H1 (cell line): ENCODE results near the gene ACSL3. TPM values are rescaled to one million over a fixed set of nuclear protein-coding genes. Genes with fewer than 3 reads are reported as not detected.

ENCODE experiments used
- CTCF ChIA-PET: fragments of 300-600 bp; sonication (Branson Sonifier 250); formaldehyde crosslinking; loops from one replicate; lab custom pipeline; 2021; ENCODE audit not compliant: partially characterized antibody; lab: Charles Lee
- POLR2A ChIA-PET: fragments of 300-600 bp; sonication (Branson Sonifier 250); formaldehyde crosslinking; loops from one replicate; lab custom pipeline; 2021; ENCODE audit warnings: inconsistent platforms; ENCODE audit not compliant: partially characterized antibody; lab: Charles Lee
- DNase-seq, 2 experiments: peaks; one replicate each; pipeline versions ENCODE4 v3.0.0 to v3.0.0-alpha.2; 2010 to 2022; ENCODE audit warnings: low spot score in 2 of 2, low read depth in 1 of 2, mixed read lengths in 1 of 2
- FAIRE-seq: peaks from 2 replicates; lab custom pipeline; 2011; peaks lifted over from hg19 to GRCh38; lab: Jason Lieb, UNC
- H2AFZ ChIP-seq: 2 replicates; pipeline ENCODE4 v1.8.1; 2012; ENCODE audit warnings: low read length, inconsistent platforms
- H2AK5ac ChIP-seq: 2 replicates; pipeline ENCODE4 v1.6.1; 2013; ENCODE audit warnings: low read depth, low read length
- H2BK120ac ChIP-seq: replicated peaks from 2 replicates; pipeline ENCODE3; 2013; ENCODE audit warnings: low read depth, low read length, inconsistent platforms
- H2BK12ac ChIP-seq: 2 replicates; pipeline ENCODE4 v1.6.1; 2013; ENCODE audit warnings: low read depth, low read length
- H2BK15ac ChIP-seq: 2 replicates; pipeline ENCODE4 v1.6.1; 2013; ENCODE audit warnings: low read length
- H2BK20ac ChIP-seq: 2 replicates; pipeline ENCODE4 v1.6.1; 2013; ENCODE audit warnings: low read length
- H2BK5ac ChIP-seq: 2 replicates; pipeline ENCODE4 v1.6.1; 2013; ENCODE audit warnings: low read depth, low read length
- H3K14ac ChIP-seq: 2 replicates; pipeline ENCODE4 v1.6.1; 2013; ENCODE audit warnings: inconsistent platforms; ENCODE audit not compliant: insufficient read length
- H3K18ac ChIP-seq: 2 replicates; pipeline ENCODE4 v1.6.1; 2013; ENCODE audit warnings: low read length; ENCODE audit errors: extremely low read depth
- H3K23ac ChIP-seq: 2 replicates; pipeline ENCODE4 v1.6.1; 2013; ENCODE audit warnings: inconsistent platforms; ENCODE audit not compliant: insufficient read length
- H3K23me2 ChIP-seq: 2 replicates; pipeline ENCODE4 v1.6.1; 2013; ENCODE audit warnings: low read depth, low read length
- H3K27ac ChIP-seq: 2 replicates; pipeline ENCODE4 v1.6.1; 2011; ENCODE audit warnings: low read depth, low read length, inconsistent platforms
- H3K27me3 ChIP-seq, 4 experiments: replicated peaks in 1 of 4; 1 replicate in 1 of 4; 2 replicates in 3 of 4; pipeline versions ENCODE4 v1.6.1 to v1.8.1; 2011 to 2013; ENCODE audit warnings: low read length in 3 of 4, mild to moderate bottlenecking in 3 of 4, inconsistent platforms in 2 of 4, mixed read lengths in 2 of 4, moderate library complexity in 1 of 4; ENCODE audit not compliant: control insufficient read depth in 3 of 4, insufficient read depth in 3 of 4; ENCODE audit errors: extremely low read depth in 1 of 4
- H3K36me3 ChIP-seq, 4 experiments: 2 replicates each; pipeline versions ENCODE4 v1.6.1 to v1.8.1; 2011 to 2013; ENCODE audit warnings: mild to moderate bottlenecking in 4 of 4, low read length in 3 of 4, moderate library complexity in 2 of 4, control low read depth in 1 of 4, inconsistent platforms in 1 of 4; ENCODE audit not compliant: insufficient read depth in 4 of 4, control insufficient read depth in 2 of 4
- H3K4ac ChIP-seq: replicated peaks from 2 replicates; pipeline ENCODE3; 2013; ENCODE audit warnings: low read length, low read depth, mixed read lengths, inconsistent platforms; ENCODE audit not compliant: insufficient read length
- H3K4me1 ChIP-seq, 4 experiments: replicated peaks in 1 of 4; 1 replicate in 1 of 4; 2 replicates in 3 of 4; pipeline versions ENCODE4 v1.6.1 to v1.8.1; 2011 to 2013; ENCODE audit warnings: low read length in 3 of 4, inconsistent platforms in 2 of 4, mixed read lengths in 1 of 4; ENCODE audit not compliant: insufficient read depth in 4 of 4, control insufficient read depth in 3 of 4
- H3K4me2 ChIP-seq, 2 experiments: 2 replicates each; pipeline versions ENCODE4 v1.6.1 to v1.8.1; 2011 to 2013; ENCODE audit warnings: low read depth in 2 of 2, low read length in 2 of 2, control low read depth in 1 of 2, inconsistent platforms in 1 of 2, mild to moderate bottlenecking in 1 of 2; ENCODE audit not compliant: insufficient read depth in 1 of 2
- H3K4me3 ChIP-seq, 4 experiments: fragments of 200-600, 300-600 bp in 1 of 4; sonication (generic), shearing (Covaris generic), sonication (Bioruptor Twin) in 1 of 4; 2 replicates each; pipeline versions ENCODE4 v1.5.1 to v1.8.1; 2011 to 2016; ENCODE audit warnings: low read length in 4 of 4, low read depth in 3 of 4, control low read depth in 2 of 4, inconsistent platforms in 2 of 4, mild to moderate bottlenecking in 2 of 4, mixed read lengths in 1 of 4, moderate library complexity in 1 of 4; ENCODE audit not compliant: insufficient read depth in 2 of 4; ENCODE audit errors: extremely low read depth in 1 of 4
- H3K56ac ChIP-seq: replicated peaks from 2 replicates; pipeline ENCODE3; 2013; ENCODE audit warnings: low read depth, mild to moderate bottlenecking, mixed read lengths, low read length, inconsistent platforms; ENCODE audit not compliant: insufficient read length
- H3K79me1 ChIP-seq: 2 replicates; pipeline ENCODE4 v1.6.1; 2013; ENCODE audit warnings: low read depth, low read length, control low read depth
- H3K79me2 ChIP-seq, 2 experiments: 2 replicates each; pipeline versions ENCODE4 v1.6.1 to v1.8.1; 2012 to 2013; ENCODE audit warnings: low read length in 2 of 2, mild to moderate bottlenecking in 2 of 2, inconsistent platforms in 1 of 2; ENCODE audit not compliant: insufficient read depth in 2 of 2, control insufficient read depth in 1 of 2
- H3K9ac ChIP-seq, 4 experiments: replicated peaks in 1 of 4; 1 replicate in 1 of 4; 2 replicates in 3 of 4; pipeline versions ENCODE4 v1.6.1 to v1.8.1; 2011 to 2013; ENCODE audit warnings: low read depth in 3 of 4, low read length in 3 of 4, control low read depth in 2 of 4, mild to moderate bottlenecking in 2 of 4, moderate library complexity in 2 of 4, inconsistent platforms in 1 of 4; ENCODE audit errors: extremely low read depth in 1 of 4
- H3K9me3 ChIP-seq, 2 experiments: 2 replicates each; pipeline versions ENCODE4 v1.6.1 to v1.8.1; 2012 to 2013; ENCODE audit warnings: mild to moderate bottlenecking in 2 of 2, moderate library complexity in 2 of 2, control low read depth in 1 of 2, inconsistent platforms in 1 of 2, low read depth in 1 of 2, low read length in 1 of 2, mixed read lengths in 1 of 2; ENCODE audit not compliant: insufficient read depth in 2 of 2
- H4K20me1 ChIP-seq, 2 experiments: replicated peaks in 1 of 2; 2 replicates each; pipeline versions ENCODE3 to v1.8.1; 2011 to 2013; ENCODE audit warnings: inconsistent platforms in 2 of 2, low read length in 2 of 2, mild to moderate bottlenecking in 1 of 2; ENCODE audit not compliant: insufficient read depth in 2 of 2, control insufficient read depth in 1 of 2
- H4K5ac ChIP-seq: 2 replicates; pipeline ENCODE4 v1.6.1; 2013; ENCODE audit warnings: low read length, low read depth, mixed read lengths, inconsistent platforms; ENCODE audit not compliant: insufficient read length
- H4K8ac ChIP-seq: 2 replicates; pipeline ENCODE4 v1.8.0; 2013; ENCODE audit warnings: mild to moderate bottlenecking, moderate library complexity, low read length, inconsistent platforms; ENCODE audit not compliant: insufficient read depth; ENCODE audit errors: extremely low read depth
- H4K91ac ChIP-seq: replicated peaks from 2 replicates; pipeline ENCODE3; 2013; ENCODE audit warnings: low read length, mixed read lengths, inconsistent platforms; ENCODE audit not compliant: insufficient read length
- KDM1A ChIP-seq: fragments of 200-600, 300-600 bp; sonication (generic); IDR thresholded peaks from 2 replicates; pipeline ENCODE4 v1.7.1; 2016; ENCODE audit warnings: mild to moderate bottlenecking, low read length, borderline replicate concordance
- SP4 ChIP-seq: IDR thresholded peaks from 2 replicates; pipeline ENCODE4 v1.6.1; 2012; ENCODE audit warnings: low read length, inconsistent platforms
- TEAD4 ChIP-seq: IDR thresholded peaks from 2 replicates; pipeline ENCODE4 v1.6.1; 2012; ENCODE audit warnings: low read depth, low read length, inconsistent platforms, mixed read lengths
- WGBS, 2 experiments: shearing (Covaris generic) in 1 of 2; methylation state at CpG; one replicate each; pipeline versions ENCODE4 v1.1.6 to v1.1.7; 2013 to 2015; ENCODE audit warnings: low lambda C conversion rate in 2 of 2, mixed read lengths in 2 of 2, inconsistent platforms in 1 of 2, low coverage in 1 of 2, missing lambda C conversion rate in 1 of 2; ENCODE audit not compliant: insufficient replicate concordance in 2 of 2, insufficient coverage in 1 of 2, insufficient read length in 1 of 2; ENCODE audit errors: extremely low coverage in 1 of 2, missing lambda C conversion rate in 1 of 2; 5-methylcytosine and 5-hydroxymethylcytosine counted together
- polyA plus RNA-seq, 7 experiments: library from polyadenylated mRNA; depleted of rRNA in 3 of 7; stranded (reverse) in 5 of 7; unstranded in 2 of 7; fragments of >200 nt in 5 of 7; fragments of 200-250 nt in 2 of 7; gene quantifications; 1 replicate in 5 of 7; 2 replicates in 1 of 7; 4 replicates in 1 of 7; pipeline versions ENCODE4 v1.2.1 to v1.2.3, GENCODE V29; 2011 to 2013; ENCODE audit warnings: missing spikeins in 2 of 7, mixed read lengths in 2 of 7
- total RNA-seq: library from RNA; stranded (reverse); fragmentation: NEBNext Ultra II Directional; extraction: Animal tissue kit (Norgen Biotek cat#: 25700); gene quantifications from 2 replicates; pipeline ENCODE4 v1.2.1, GENCODE V29; 2021

ACSL3 gene
- total and polyA plus RNA-seq, 2 of the 8 experiments (the other 6 are each of a cell fraction or from before 2014, with no cell fraction given) = 37.5 to 98.1 TPM

DNA sequence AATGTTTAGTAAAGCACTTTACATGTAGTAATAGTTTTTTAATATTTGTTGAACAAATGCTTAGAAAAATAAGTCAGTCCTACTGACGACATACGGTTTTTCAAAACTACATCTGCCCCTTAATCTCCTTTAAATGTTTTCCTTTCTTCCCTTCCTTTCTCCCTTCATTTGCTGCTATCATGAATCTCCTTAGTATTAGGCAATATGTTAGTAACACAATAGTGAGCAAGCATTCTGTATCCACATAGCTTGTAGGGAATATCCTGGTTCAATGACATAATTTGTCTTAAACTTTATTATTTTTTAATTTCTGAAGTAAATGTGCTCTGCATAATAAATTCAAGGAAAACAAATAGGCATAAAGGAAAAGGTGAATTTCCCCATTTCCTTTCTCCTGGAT, 79.1 kb downstream of the ACSL3 start:
- no peak overlapping the region for H3K14ac ChIP-seq
- no peak overlapping the region for H4K5ac ChIP-seq
- H3K79me1 ChIP-seq = no peaks in the 10 kb centered on the region; the same call in 1 of the 2 replicates
- H3K36me3 ChIP-seq = peaks cover 0 to 23% (median 2%) of the 10 kb centered on the region in 4 experiments; a peak in 3 of 8 replicates
- H3K27ac ChIP-seq = no peak overlapping the region
- no peaks in the 10 kb centered on the region for H3K27me3 ChIP-seq
- H4K20me1 ChIP-seq = peaks cover 0 to 5% of the 10 kb centered on the region in 2 experiments
- H2AK5ac ChIP-seq = no peak overlapping the region
- H4K91ac ChIP-seq = no peak overlapping the region
- no peak overlapping the region for H3K23ac ChIP-seq
- no peaks in the 10 kb centered on the region for H3K23me2 ChIP-seq
- no peak overlapping the region for H3K18ac ChIP-seq
- CTCF ChIA-PET = interaction anchor here (1.1 to 5.0 kb wide), 23 partner anchors 9 to 251 kb away, joined by 3 to 32 read pairs (median 5); no protein-coding TSS in a partner anchor
- peaks cover 0 to 5% of the 10 kb centered on the region in 2 experiments; a peak in 1 of 4 replicates for H3K79me2 ChIP-seq
- H2BK20ac ChIP-seq = no peak overlapping the region
- H2BK15ac ChIP-seq = no peak overlapping the region
- POLR2A ChIA-PET = no interaction called here
- H3K9me3 ChIP-seq = no peaks in the 10 kb centered on the region
- H3K9ac ChIP-seq = no peak overlapping the region
- 92% methylated on average over 2 of the region's 2 CpGs; no CpG with 5 or more reads in 1 of the 2 experiments for WGBS, 2 experiments
- no peak overlapping the region for H3K4me3 ChIP-seq
- H2BK5ac ChIP-seq = no peak overlapping the region
- no peak overlapping the region for H2BK120ac ChIP-seq
- TF ChIP-seq TEAD4 (no peak), KDM1A (no peak), SP4 (no peak)
- FAIRE-seq (no peak), DNase-seq (no peak)
- no peak overlapping the region for H4K8ac ChIP-seq
- no peak overlapping the region for H3K4ac ChIP-seq
- no peak overlapping the region for H2BK12ac ChIP-seq
- H3K4me1 ChIP-seq = peaks cover 0 to 6% (median 1%) of the 10 kb centered on the region in 4 experiments; a peak in 3 of 7 replicates
- H3K56ac ChIP-seq = no peak overlapping the region
- no peak overlapping the region for H2AFZ ChIP-seq
- H3K4me2 ChIP-seq = no peak overlapping the region
